Astrocyte of the hippocampus (primary cell): ENCODE results near the gene GADD45A.
"Not testable (repeated sequence)": the region's sequence is repeated elsewhere in the genome, so short reads cannot be mapped to it uniquely, and the experiment has no call there.

ENCODE experiments used
- DNase-seq: peaks from one replicate; pipeline ENCODE4 v3.0.0; 2011; ENCODE audit warnings: low read depth, low spot score

Gene GADD45A

DNA sequence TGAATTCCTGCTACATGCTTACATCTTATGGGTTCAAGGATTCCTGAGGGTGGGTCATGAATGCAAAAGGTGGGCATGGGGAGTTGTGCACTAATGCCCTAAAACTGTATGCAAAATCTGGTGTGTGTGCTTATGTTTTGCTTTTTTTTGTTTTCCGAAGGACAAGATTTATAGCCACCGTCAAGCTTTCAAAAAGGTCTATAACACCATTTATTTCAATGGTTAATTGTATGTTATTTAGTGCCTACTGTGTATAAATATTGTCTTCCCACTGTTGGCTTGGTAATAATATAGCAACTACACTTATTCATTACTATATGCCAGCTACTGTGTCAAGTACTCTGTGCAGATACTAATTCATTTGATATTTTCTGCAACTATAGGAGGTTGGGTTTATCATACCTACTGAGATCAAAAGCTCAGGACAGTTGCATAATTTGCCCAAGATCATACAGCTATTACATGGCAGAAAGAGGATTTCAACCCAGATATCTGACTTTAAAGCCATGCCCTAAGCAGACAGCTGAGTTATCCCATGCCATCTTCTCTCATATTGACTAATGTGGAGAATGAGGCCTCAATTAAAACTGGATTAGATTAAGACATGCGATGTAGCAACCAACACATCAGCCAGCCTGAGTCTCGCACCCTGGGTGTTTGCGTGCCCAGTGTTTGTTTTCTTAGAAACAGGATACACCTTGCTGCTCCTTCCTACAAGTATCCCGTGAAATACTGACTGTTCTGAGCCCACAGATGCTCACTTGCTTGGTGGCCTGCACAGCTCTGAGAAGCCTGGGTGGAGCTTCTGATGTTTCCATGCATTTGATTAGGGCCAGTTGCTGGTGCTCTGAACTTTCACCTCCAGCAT, 34.6 kb downstream of the GADD45A start:
- no peak for DNase-seq

DNA sequence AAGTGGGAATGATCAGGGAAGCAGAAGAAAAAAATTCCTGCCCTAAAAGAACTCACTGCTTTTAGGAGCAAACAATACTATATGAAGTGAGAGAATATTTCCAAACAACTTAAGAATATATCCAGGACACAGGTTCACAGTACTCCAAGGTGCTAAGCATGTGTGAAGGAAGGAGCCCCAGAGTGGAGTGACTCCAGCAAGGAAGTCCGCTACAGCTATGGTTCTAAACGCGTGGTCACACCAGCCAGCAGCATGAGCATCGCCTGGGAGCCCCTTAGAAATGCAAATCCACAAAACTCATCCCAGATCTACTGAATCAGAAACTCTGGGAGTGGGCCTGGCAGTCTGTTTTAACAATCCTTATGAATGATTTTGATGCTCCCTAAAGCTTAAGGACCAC, 36.1 kb downstream of the GADD45A start:
- no peak for DNase-seq

DNA sequence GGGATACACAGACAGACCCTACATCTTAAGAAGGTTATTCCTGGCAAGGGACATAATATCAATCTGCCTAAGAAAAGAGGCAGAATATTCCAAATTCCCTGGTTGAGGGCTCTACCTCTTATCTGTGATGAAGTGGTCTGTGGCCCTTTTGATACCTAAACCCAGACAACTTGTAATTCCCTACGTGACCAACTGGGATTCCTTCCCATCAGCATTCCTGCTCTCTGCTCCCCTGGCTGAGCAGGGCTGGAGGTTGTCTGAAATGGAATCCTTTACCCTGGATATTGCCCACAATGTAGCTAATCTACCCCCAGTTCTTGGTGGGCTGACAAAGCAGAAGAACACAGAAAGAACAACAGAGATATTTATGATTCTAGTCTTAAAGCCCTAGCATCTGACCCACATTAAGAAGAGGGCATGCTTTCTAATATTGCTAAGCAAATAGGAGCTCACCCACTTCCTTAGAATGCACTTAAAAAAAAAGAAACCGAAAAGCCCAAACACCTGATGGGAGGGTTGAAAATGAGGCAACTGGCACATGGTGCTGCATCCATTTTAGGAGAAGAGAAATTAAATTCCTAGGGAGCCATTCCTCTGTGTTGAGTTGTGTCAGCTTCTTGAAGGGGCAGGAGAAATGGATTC, 36.8 kb downstream of the GADD45A start:
- DNase-seq, result peak; percentile 47

DNA sequence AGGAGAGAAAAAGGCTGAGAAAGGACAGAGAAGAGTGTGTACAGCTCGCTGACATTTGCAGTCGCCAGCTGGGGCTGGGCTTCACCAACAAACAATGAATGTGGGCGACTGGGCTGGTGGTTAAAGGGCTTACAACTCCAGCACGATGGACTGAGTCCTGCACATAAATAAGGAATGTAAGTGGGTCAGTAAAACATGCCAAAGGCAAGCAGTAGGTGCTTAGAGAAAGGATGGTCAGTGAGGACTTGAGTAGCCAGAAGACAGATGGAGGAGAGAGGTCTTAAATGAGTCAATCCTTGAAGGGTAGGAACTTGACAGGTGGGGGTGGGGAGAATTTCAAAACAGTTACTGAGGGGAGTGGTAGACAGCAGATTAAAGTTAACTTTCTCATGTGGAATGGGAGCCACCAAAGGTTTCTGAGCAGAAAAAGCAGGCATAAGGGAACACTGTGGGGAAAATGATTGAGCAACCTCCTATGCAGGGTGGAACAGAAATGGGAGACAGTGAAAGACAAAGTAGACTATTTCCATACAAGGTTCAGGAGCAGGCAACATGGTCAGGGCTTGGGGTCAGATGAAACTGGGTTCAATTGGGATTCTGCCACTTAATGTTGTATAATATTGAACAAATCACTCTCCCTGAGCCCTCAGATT, 37.4 kb downstream of the GADD45A start:
- peak; percentile 59 for DNase-seq

DNA sequence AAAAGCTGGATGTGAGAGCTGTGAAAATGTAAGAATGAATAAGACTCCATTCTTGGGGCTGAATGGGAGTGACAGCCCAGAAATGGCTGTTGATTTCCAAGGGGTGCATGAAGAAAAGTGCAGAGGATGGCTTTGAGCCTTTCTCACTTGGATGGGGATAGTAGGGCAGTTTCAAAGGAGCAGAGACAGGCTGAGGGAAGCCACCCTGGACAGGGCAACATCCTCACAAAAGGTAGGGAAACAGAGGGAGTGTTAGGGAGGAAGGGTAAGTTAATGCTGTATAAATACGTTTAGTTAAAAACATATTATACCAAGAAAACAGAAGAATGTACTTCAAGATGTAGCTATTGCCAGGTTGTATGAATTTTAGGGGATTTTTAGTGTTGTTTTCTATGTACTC, 38.1 kb downstream of the GADD45A start:
- no peak for DNase-seq

DNA sequence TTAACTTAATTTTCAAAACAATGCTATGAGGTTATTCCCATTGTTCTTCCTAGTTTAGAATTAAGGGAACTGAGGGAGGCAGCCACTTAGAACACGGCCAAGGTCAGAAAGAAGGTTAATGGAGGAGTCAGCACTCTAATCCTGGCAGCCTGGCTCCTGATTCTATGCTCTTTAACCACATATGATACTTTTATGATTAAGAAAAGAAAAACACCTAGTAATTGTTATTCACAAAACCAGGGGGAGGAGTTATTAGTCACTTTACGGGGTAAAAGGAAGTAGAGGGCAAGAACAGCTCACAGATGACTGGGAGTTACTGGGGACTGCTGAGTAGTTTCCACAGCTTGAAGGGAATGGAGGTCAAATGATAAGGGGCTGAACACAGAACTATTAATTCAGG, 38.6 kb downstream of the GADD45A start:
- DNase-seq, result peak; percentile 53

DNA sequence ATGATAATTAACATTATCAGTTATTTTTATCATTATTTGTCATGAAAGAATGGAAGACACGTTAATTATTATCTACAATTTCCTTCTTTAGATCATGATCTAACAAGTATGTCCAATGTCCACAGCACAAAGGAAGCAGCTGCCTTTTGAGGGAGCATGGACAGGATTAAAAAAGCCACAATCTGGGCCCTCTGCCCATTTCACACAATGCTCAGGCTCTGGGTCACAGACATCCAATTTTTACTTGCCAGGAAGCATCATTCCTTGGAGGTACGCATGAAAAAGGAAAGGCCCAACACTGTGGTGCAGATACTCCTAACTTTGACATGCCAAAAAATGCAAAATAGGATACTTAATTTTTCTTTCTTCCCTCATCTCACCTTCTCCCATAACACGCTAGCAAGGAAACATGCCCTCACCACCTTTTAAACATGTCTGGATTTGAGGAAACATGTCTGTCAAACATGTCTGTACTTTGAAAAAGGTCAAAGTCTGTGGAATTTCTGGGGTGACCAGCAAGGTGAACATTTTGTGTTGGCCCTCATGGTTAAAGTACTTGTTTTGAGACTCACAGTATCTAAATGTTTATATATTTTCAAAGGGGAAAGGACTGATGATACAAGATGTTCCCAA, 40.0 kb downstream of the GADD45A start:
- peak; percentile 95 for DNase-seq

DNA sequence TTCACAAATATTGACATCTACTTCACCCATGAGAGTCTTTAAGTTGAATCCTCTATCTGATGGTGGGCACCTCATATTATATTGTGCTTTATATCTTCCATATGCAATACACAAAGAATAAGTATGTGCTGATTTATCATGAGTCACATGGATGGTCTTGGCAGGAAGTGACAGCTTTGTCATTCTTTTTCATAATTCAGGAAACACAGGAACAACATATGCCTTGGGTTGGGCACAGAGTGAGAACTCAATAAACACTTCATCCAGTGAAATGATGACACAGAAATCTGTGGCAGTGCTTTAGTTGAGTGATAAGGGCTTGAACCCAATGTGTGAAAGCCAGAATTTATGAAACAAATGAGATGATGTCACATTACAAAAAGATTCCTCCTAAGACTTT, 41.2 kb downstream of the GADD45A start:
- no peak for DNase-seq

DNA sequence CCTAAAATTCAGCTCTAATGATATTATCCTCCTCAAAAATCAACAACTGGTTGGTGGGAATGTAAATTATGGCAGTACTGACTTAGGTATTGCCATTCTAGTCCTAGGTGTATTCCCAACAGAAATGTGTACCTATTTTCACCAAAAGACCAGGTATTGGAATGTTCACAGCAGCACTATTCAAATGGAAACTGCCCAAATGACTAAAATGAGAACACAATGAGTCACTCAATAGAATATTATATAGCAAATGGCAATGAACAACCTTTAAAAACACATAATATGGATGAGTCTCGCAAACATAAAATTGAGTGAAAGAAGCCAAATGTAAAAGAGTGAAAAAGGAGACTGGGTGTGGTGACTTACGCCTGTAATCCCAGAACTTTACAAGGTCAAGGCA, 44.9 kb downstream of the GADD45A start:
- DNase-seq, result no peak

DNA sequence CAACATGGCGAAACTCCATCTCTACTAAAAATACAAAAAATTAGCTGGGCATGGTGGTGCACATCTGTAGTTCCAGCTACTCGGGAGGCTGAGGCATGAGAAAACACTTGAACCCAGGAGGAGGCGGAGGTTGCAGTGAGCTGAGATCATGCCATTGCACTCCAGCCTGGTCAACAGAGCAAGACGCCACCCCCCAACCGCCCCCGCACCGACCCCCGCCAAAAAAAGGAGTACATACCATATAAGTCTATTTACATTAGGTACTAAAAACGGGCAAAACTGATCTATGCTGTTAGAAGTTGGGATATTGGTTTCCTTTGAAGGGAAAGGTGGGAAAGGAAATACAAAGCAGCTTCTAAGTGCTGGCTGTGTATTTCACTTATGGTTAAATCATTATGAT, 45.3 kb downstream of the GADD45A start:
- DNase-seq, result not testable (repeated sequence)

DNA sequence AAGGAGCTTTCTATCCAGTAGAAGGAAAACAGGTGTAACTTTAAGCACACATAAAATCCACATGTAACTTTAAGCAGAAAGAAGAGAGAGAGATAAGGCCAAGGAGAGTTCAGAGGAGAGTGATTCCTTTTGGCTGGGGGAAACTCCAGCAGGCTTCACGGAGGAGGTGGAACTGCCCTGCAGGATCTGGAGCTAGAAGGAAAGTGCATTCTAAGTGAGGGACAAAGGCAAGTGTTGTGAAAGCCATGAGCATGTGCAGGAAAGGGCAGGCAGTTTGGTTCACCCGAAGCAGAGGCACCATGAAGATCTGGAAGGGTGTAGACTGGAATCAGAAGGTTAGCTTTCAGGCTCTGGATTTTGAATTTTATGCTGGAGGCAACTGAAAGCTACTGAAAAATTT, 46.3 kb downstream of the GADD45A start:
- DNase-seq, result no peak

DNA sequence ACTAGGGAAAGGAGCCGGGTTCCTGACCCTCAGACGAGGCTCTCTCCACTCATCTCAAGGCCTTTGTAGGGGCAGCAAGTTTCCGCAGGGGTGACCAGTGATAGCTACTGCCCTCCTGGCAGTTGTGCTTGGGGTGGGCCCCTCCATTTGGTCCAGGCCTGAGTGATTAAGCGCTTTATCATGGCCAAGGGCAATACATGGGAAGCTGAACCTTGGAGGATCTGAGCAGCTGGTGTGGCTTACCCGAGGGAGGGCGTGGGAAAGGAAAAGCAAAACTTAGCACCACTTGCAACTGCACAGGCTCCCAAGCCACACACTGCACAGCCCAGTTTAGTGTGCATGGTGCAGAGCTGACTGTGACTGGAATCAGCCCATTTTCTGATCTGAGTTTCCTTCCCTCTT, 47.8 kb downstream of the GADD45A start:
- DNase-seq, result no peak

DNA sequence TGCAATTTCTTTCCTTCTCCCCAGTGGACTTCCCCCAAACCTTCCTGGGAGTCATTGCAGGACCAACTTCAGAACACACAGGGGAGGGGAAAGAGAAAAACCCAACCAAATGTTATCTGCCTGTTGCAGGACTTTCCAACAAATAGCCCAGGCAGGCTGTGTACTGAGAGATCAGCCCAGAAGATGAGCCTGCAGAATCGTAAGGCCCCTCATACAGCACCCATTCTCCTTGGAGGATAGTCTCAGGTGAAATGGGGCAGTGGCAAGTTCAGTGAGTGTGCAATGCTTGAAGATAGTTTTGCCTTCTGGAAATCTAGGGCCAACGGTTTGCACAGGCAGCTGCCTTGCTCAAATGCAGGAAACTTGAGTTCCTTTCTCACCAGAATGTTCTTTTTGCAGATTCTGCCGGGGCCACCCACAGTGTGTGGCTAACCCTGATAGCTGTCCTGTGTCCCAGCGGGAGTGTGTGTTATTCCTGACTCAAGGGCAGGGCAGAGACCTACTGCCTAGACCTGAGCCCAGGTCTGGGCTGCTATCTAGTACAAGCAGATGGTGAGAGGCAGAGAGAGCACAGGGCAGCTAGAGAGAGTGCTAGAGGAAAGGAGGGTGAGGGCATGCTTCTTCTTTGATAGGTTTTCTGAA, 48.8 kb downstream of the GADD45A start:
- DNase-seq, result no peak

DNA sequence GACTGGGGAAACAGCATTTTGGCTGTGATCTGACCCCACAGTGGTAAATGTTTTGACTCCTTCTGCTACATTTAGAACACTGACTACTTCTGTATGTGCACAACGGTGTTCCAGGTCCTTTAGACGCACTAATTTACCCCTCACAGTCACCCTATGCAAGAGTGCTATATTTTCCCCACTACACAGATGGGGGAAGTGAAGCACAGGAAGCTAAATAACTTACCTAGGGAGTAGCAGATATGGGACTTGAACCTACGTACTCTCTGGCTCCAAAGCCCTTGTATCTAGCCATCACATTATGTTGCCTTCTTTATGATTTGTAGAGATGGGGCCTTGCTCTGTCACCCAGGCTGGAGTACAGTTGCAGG, 49.3 kb downstream of the GADD45A start:
- DNase-seq, result no peak

DNA sequence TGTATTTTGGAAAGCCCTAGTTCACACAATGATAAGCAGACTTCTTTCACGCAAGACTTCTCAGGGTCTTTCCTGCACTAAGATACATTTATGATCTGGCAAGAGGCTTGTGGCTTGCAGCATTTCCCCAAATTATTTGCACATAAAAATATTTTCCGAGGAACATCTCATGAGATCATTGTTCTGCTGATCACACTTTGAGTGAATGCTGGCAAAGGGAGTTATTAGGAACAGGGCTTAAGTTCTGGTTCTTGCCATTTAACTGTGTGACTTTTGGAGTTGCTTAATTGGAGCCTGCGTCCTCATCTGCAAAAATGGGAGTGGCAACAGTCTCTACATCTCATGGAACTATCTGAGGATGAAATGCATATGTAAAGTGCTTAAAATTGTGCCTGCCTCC, 50.2 kb downstream of the GADD45A start:
- DNase-seq, result no peak

DNA sequence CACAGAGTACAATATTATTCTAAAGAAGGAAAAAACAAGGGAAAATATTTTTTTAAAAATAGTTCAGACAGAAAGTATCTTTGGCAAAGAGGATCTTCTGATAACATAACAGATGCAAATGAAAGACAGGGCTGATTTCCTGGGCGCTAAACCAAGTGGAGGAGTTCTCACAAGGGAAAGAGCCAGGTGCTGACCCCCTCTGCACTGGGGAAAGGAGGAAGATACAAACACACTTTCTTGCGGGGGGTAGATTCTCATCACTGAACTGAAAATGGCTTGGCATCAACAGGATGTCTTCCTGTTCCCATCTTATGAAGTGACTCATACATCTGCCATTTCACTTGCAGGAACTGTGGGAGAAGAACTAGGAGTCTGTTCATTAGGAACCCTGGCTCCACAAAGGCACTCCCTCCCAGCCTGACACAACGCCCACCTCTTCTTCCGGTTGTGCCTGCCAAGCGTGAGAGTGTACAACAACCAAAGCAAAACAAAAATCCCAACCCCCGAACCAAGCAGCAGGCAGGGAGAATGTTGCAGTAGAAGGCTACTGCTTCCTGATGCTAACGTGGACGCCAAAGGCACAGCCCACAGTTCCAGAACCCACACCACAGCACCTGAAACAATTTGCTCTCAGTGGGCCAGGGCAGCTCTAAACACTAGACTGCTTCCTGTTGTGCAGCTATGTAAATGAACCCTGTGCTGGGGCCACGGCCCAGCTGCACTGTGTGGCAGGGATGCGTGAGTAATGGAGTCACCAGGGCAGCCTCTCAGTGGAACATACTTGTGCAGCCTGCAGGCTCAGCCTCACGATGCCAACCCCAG, 51.0 kb downstream of the GADD45A start:
- DNase-seq, result peak; percentile 93

DNA sequence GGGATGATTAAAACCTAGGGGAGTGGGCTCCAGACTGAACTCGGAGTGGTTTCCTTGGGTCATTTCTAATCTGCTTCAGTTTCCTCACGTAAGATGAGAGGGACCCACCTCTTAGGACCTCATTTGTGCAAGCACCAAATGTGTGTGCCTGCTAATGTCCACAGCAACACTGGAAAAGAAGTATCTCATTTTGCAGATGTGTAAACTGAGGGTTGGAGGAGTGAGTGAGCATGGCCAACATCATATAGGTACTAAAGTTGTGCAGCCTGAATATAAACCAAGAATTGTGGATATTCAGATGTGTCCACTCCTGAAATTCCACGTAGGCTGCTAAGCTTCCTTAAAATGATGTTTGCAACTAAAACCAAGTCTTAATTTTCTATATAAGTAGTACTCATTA, 51.7 kb downstream of the GADD45A start:
- no peak for DNase-seq

DNA sequence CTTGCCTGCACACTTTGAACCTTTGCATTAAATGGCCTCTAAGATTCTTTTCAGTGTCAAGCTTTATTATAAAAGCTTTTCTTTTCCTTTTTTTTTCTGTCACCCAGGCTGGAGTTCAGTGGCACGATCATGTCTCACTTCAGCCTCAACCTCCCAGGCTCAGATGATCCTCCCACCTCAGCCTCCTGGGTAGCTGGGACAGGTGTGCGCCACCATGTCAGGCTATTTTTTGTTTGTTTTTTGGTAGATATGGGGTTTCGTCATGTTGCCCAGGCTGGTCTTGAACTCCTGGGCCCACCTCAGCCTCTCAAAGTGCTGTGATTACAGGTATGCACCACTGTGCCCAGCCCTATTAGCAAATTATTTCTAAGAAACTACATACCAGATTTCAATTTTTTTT, 52.9 kb downstream of the GADD45A start:
- no peak for DNase-seq
